Body of pancreas (tissue), 4 donors: ENCODE data around the gene ZNF732.

Source experiments
- CTCF ChIP-seq, 7 experiments: fragments of 450-650 bp in 4 of 7; fragments of 200-600 bp in 3 of 7; sonication (generic) in 3 of 7; IDR thresholded peaks; one replicate each; pipeline ENCODE4 v1.5.1; 2016 to 2019; ENCODE audit warnings: antibody characterized with exemption in 7 of 7
- POLR2A ChIP-seq, 3 donors: fragments of 450-650 bp; IDR thresholded peaks; one replicate each; pipeline ENCODE4 v1.6.1; 2016; ENCODE audit warnings: antibody characterized with exemption in 3 of 3, mild to moderate bottlenecking in 2 of 3

- TF ChIP-seq CTCF (IDR thresholded peaks at IDR 0.05) (no peak), POLR2A (IDR thresholded peaks at IDR 0.05) (peak; percentile 72 to 93 (median 92))
Measured at GRCh38 chr4:337143-337931, 32.1 kb upstream of the ZNF732 start, which contains the start of gene ZNF141.
